Fibroblast of gingiva (primary cell): Measurements from ENCODE around the gene STAG1.
"Not testable (repeated sequence)": the region's sequence is repeated elsewhere in the genome, so short reads cannot be mapped to it uniquely, and the experiment has no call there.

Source experiments
- DNase-seq: peaks from one replicate; pipeline ENCODE4 v3.0.0-alpha.2; 2011; ENCODE audit warnings: low read depth

The STAG1 gene

GRCh38 chr3:136503056-136503455, 249.1 kb downstream of the STAG1 start:
- DNase-seq, result no peak

- no peak for DNase-seq
Measured at GRCh38 chr3:136498919-136499447, 253.2 kb downstream of the STAG1 start.

- DNase-seq, result peak; percentile 31
Measured at GRCh38 chr3:136495213-136495612, 257.0 kb downstream of the STAG1 start.

- DNase-seq, result peak; percentile 21
Measured at GRCh38 chr3:136490646-136491405, 261.4 kb downstream of the STAG1 start.

DNA sequence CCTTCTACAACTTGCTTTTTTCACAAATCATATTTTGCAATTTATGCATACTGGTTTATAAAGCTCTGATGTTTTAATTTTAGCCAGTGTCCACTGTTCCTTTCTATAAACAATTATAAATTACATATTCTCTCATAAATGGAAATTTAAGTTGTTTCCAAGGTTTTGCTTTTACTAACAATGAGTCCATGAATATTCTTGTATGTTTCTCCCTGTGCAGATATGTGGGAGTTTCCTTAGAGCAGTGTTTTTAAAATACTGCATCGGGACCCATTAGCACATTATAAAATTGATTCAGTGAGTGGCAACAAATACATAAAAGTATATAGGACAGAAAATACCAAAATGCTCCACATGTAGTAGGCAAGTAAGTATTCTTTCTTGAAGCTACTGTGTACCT, 266.4 kb downstream of the STAG1 start:
- no peak for DNase-seq

DNA sequence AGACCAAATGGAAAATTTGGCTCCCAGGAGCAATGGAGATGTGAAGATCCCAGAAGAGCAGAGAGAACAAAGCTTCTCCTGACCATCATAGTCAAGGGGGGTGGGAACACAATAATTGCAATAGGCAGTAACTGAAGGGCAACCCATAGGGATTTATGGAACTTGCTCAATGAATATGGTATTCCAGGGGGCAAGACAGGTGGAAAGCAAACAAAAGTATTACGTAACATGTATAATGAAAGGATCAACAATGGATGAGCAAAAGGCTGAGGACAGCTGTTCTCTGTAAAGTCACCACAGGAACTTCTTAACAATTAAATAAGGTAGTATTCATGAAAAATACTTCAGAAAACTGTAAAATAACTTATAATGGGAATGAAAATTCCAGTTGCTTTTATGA, 275.9 kb downstream of the STAG1 start:
- DNase-seq, result no peak

GRCh38 chr3:136474876-136475275, 277.3 kb downstream of the STAG1 start:
- not testable (repeated sequence) for DNase-seq

- peak; percentile 84 for DNase-seq
Measured at GRCh38 chr3:136473716-136474326, 278.4 kb downstream of the STAG1 start.

GRCh38 chr3:136465296-136465695, 286.9 kb downstream of the STAG1 start:
- peak; percentile 40 for DNase-seq

- peak; percentile 77 for DNase-seq
Measured at GRCh38 chr3:136464502-136464901, 287.7 kb downstream of the STAG1 start.

DNA sequence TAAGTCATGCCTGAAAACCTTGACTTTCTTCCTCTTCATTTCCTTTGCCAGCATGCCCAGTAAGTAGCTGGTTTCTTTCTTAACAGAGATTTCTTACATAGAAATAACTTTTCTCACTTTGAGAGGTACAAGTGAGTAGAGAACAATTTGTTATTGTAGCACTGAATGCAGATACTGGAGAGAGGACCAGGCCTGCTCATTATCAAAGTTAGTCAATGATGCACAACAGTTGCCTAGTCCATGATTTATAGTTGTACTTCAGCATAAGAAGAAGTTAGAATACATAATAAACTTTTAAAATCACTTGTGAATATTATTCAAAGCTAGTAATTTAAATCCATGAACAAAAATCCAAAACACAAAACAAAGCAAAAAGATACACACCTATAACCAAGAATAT, 289.0 kb downstream of the STAG1 start:
- DNase-seq, result no peak

GRCh38 chr3:136457793-136458192, 294.4 kb downstream of the STAG1 start:
- no peak for DNase-seq

GRCh38 chr3:136456196-136456595, 296.0 kb downstream of the STAG1 start:
- no peak for DNase-seq

DNA sequence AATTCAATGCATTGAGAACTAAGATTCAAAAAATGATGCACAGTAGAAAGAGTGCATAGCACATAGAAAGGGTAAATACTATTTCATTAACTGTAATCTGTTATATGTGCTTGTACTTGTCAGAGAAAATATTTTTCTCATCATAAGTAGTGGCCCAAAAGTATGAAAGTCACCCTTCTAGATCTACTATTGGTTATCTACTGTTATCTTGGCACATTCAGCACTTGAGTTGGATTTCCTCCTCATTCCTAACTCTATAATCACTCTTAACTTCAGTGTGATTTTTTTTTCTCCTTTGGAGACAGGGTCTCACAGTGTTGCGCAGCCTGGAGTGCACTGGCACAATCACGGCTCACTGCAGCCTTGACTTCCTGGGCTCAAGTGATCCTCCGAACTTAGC, 307.6 kb downstream of the STAG1 start:
- no peak for DNase-seq

DNA sequence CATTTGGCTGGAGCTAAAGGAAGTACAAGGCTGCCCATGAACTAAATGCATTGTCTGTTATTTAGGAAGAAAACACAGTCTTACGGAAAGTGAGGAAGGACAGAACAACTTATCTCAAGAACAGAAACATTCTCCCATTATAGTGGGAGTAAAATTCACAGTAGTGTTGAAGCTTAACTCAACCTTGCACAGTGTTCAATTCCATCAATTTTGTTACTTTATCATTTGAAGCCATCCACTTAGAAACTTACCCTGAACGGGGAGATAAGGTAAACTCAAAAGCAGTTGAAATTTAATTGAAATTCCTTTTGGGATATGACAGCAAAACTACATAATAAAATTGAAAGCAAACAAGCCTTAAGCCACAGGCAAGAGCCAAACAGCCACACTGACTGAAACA, 315.1 kb downstream of the STAG1 start:
- DNase-seq, result no peak

DNA sequence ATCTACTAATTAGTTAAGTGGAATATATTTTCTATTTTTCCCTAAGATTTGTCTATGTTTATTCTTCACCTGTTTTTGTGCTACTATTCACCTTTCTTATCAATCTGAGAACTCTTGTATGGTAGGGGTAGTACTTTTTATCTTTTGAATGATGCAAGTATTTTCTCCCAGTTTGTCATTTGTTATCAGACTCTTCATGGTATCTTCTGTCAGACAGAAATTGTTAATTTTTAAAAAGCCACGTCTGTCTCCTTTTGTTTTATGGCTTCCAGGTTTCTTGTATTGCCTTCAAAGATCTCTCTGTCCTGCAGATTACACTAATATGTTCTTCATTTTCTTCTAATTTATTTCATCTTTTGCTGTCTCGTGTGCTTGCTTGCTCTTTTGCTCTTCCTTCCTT, 317.7 kb downstream of the STAG1 start:
- no peak for DNase-seq

DNA sequence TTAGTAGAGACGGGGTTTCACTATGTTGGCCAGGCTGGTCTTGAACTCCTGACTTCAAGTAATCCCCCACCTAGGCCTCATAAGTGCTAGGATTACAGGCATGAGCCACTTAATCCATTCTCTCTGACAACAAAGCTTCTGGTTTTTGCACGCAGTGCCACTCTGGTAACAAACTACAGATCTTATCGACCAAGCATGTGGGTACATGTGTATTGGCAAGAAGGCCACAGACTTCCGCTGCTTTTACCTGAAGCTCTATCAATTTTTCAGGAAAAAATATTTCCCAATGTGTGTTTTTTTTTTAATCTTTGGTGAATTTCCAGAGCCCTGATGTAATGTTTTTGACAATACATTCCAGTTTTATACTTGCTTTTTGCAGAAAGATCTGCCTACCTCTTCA, 319.5 kb downstream of the STAG1 start:
- no peak for DNase-seq

- DNase-seq, result no peak
Measured at GRCh38 chr3:136428167-136428566, 324.0 kb downstream of the STAG1 start.

DNA sequence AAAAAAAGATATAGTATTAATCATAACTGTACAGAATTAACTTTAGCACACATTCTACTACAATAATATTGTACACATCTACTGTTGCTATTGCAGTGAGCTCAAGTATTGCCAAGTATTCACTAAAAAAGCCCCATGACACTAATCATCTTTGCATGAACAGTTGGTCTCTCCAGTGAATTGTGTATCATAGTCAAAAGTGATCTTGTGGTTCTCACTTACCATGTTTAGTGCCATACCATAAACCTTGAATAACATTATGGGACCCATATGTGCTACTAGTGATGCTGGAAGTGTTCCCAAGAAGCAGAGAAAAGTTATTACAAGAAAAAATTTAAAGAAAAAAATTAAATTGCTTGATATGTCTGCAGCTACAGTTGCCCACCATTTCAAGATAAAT, 324.9 kb downstream of the STAG1 start:
- DNase-seq, result no peak

DNA sequence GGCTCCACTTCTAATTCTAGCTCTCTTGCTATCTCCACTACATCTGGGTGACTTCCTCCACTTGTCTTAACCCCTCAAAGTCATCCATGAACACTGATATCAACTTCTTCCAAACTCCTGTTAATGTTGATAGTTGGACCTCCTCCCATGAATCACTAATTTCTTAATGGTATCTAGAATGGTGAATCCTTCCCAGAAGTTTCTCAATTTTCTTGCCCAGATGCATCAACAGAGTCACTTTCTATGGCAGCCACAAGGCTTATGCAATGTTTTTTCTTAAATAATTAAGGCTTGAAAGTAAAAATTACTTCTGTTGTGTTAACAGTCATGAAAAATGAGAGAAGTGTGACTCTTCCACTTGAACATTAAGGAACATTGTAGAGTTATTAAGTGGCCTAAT, 337.7 kb downstream of the STAG1 start:
- peak; percentile 36 for DNase-seq

DNA sequence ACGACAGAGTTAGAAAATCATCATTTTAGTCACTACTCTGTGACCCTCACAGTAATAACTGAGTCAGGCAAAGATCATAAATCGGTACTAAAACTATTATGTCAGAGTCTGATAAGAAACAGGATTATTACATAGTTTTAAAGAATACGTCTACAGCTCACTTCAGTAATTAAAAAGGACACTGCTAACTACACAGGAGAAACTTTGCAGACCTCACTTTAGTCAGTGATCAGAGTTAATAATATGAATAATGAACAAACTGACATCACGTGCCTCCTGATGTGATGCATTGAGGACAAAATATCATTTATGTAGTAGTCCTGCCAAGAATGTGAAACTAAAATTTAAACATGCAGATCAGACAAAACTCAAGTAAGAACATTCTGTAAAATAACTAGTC, 339.9 kb downstream of the STAG1 start:
- no peak for DNase-seq

GRCh38 chr3:136409549-136409948, 342.6 kb downstream of the STAG1 start:
- no peak for DNase-seq

DNA sequence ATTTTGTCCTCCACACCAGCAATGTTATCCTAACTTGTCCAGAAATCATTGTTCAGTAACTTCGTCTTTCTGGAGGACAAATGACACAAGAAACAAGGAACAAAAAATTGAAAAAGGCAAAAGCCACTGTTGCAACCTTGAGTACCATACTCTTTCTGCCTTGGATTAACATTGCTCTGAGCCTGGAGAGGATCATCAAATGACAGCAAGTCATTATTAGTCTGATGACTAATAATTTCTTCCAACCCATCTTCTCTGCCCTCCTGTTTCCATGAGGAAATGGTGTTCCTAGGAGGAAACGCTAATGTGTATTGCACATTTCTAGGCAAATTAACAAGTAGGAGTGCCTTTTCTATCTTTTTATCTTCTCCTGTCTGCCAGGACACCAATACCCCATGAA, 348.1 kb downstream of the STAG1 start:
- no peak for DNase-seq

DNA sequence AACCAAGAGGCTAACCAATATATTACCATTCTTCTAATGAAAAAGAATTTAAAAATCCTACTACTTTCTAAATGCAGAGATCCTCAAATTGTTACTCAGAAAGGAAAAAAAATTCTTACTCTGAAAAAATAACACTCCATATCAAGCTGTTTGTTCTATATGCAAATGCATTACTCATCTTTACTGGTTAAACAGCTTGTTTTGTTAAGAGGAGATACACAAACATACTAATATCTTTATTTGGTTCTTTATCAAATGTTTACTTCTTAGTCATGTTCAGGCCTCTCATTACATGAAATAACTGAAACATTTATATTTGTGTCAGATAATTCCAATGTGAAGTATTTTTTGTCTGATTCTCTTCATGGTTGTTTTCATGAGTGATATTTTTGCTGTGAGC, 355.3 kb downstream of the STAG1 start:
- peak; percentile 3 for DNase-seq
